Body of pancreas (tissue), 4 donors: ENCODE data around the gene C3orf18. TPM values are rescaled to one million over a fixed set of nuclear protein-coding genes. Genes with fewer than 3 reads are reported as not detected.

Source experiments
- ATAC-seq: fragments of 150-250 bp; one replicate; pipeline ENCODE4 v1.9.1; 2016
- DNase-seq, 4 donors: peaks; one replicate each; pipeline ENCODE4 v3.0.0-alpha.2; 2019
- H3K27ac ChIP-seq, 4 donors: fragments of 200-600 bp; sonication (generic); 1 replicate in 3 of 4; 2 replicates in 1 of 4; pipeline versions ENCODE4 v1.5.1 to v1.6.1; 2016 to 2019; ENCODE audit warnings: mild to moderate bottlenecking in 1 of 4, mixed read lengths in 1 of 4, moderate library complexity in 1 of 4
- H3K27me3 ChIP-seq, 2 donors: fragments of 200-600 bp; sonication (generic); one replicate each; pipeline ENCODE4 v1.6.0; 2016; ENCODE audit warnings: mild to moderate bottlenecking in 1 of 2
- H3K36me3 ChIP-seq, 2 donors: fragments of 200-600 bp; sonication (generic); replicated peaks in 1 of 2; 2 replicates each; pipeline ENCODE4 v1.5.1; 2016; ENCODE audit warnings: low read depth in 2 of 2; ENCODE audit not compliant: insufficient read depth in 1 of 2
- H3K4me1 ChIP-seq: fragments of 200-600 bp; sonication (generic); one replicate; pipeline ENCODE4 v1.6.0; 2016
- H3K4me3 ChIP-seq, 2 donors: fragments of 200-600 bp; sonication (generic); 1 replicate in 1 of 2; 2 replicates in 1 of 2; pipeline ENCODE4 v1.5.1; 2016 to 2019
- H3K9me3 ChIP-seq, 3 donors: fragments of 200-600 bp; sonication (generic); 1 replicate in 2 of 3; 2 replicates in 1 of 3; pipeline ENCODE4 v1.5.1; 2016
- CTCF ChIP-seq, 7 experiments: fragments of 450-650 bp in 4 of 7; fragments of 200-600 bp in 3 of 7; sonication (generic) in 3 of 7; IDR thresholded peaks; one replicate each; pipeline ENCODE4 v1.5.1; 2016 to 2019; ENCODE audit warnings: antibody characterized with exemption in 7 of 7
- POLR2A ChIP-seq, 3 donors: fragments of 450-650 bp; IDR thresholded peaks; one replicate each; pipeline ENCODE4 v1.6.1; 2016; ENCODE audit warnings: antibody characterized with exemption in 3 of 3, mild to moderate bottlenecking in 2 of 3
- WGBS, 2 donors: methylation state at CpG; one replicate each; pipeline ENCODE4 v1.1.5; 2017; 5-methylcytosine and 5-hydroxymethylcytosine counted together
- intact Hi-C: fragments of 100-400 bp; cut with DNase I; formaldehyde crosslinking; loops from one replicate; pipeline ENCODE4 v1.15.1; 2023
- total RNA-seq, 2 donors: library from RNA; depleted of rRNA; stranded (reverse); fragments of >200 nt; gene quantifications; one replicate each; pipeline ENCODE4 v1.1.0, GENCODE V29; 2016

C3orf18 gene
- total RNA-seq, 2 donors from 2014 or later, result 6.3 to 11.4 TPM

GRCh38 chr3:50564321-50564720, 3.2 kb downstream of the C3orf18 start:
- Histone ChIP-seq H3K9me3 (no peaks in the 10 kb centered on the region), H3K36me3 (no peaks in the 10 kb centered on the region), H3K4me3 (no peak overlapping the region), H3K4me1 (peaks cover 18% of the 10 kb centered on the region), H3K27ac (no peak overlapping the region), H3K27me3 (no peaks in the 10 kb centered on the region)
- DNase-seq, result no peak
- WGBS, 2 donors, result 78 to 90% methylated on average over 1 of the region's 1 CpG
- intact Hi-C loops, result no loop called here
- TF ChIP-seq POLR2A (IDR thresholded peaks at IDR 0.05) (no peak), CTCF (IDR thresholded peaks at IDR 0.05) (no peak)
- no peak for ATAC-seq

- WGBS, 2 donors, result 68 to 79% methylated on average over 2 of the region's 2 CpGs
- H3K27me3 ChIP-seq, result no peaks in the 10 kb centered on the region
Measured at GRCh38 chr3:50563867-50564266, 3.7 kb downstream of the C3orf18 start.

GRCh38 chr3:50562861-50563260, 4.7 kb downstream of the C3orf18 start:
- H3K9me3 ChIP-seq, result no peaks in the 10 kb centered on the region
- H3K27me3 ChIP-seq, result no peaks in the 10 kb centered on the region
- intact Hi-C loops, result no loop called here
- H3K4me3 ChIP-seq, result no peak overlapping the region
- no peak for DNase-seq
- no peak for TF ChIP-seq POLR2A (IDR thresholded peaks at IDR 0.05)
- TF ChIP-seq CTCF (IDR thresholded peaks at IDR 0.05), result no peak
- no peak for ATAC-seq
- H3K36me3 ChIP-seq, result no peaks in the 10 kb centered on the region
- WGBS, 2 donors, result 77 to 80% methylated on average over 2 of the region's 2 CpGs
- no peak overlapping the region for H3K27ac ChIP-seq
- peaks cover 12% of the 10 kb centered on the region for H3K4me1 ChIP-seq

More at GRCh38 chr3:50563867-50564266, 3.7 kb downstream of the C3orf18 start:
- Histone ChIP-seq H3K27ac (no peak overlapping the region), H3K4me3 (no peak overlapping the region), H3K4me1 (peaks cover 18% of the 10 kb centered on the region), H3K9me3 (no peaks in the 10 kb centered on the region), H3K36me3 (no peaks in the 10 kb centered on the region)
- TF ChIP-seq CTCF (IDR thresholded peaks at IDR 0.05), result no peak
- no peak for ATAC-seq
- no peak for DNase-seq
- intact Hi-C loops, result no loop called here

GRCh38 chr3:50559702-50560101, 7.8 kb downstream of the C3orf18 start:
- no peaks in the 10 kb centered on the region for H3K27me3 ChIP-seq
- no peaks in the 10 kb centered on the region for H3K9me3 ChIP-seq
- H3K27ac ChIP-seq, result no peak overlapping the region
- no peaks in the 10 kb centered on the region for H3K4me1 ChIP-seq
- no peak for TF ChIP-seq POLR2A (IDR thresholded peaks at IDR 0.05)
- intact Hi-C loops, result no loop called here
- ATAC-seq (peak; percentile 45), DNase-seq (no peak)
- H3K36me3 ChIP-seq, result no peaks in the 10 kb centered on the region
- H3K4me3 ChIP-seq, result no peak overlapping the region

- no peak for DNase-seq
- TF ChIP-seq CTCF (IDR thresholded peaks at IDR 0.05), result no peak
- no peak for TF ChIP-seq POLR2A (IDR thresholded peaks at IDR 0.05)
- no peak overlapping the region for H3K4me3 ChIP-seq
- H3K27ac ChIP-seq, result no peak overlapping the region
- no peaks in the 10 kb centered on the region for H3K9me3 ChIP-seq
- no peaks in the 10 kb centered on the region for H3K4me1 ChIP-seq
- H3K36me3 ChIP-seq, result no peaks in the 10 kb centered on the region
- no peaks in the 10 kb centered on the region for H3K27me3 ChIP-seq
- WGBS, 2 donors, result 63 to 69% methylated on average over 6 to 7 of the region's 7 CpGs
- no peak for ATAC-seq
- intact Hi-C loops, result no loop called here
Measured at GRCh38 chr3:50557915-50558314, 9.6 kb downstream of the C3orf18 start.
